Mononuclear cell (primary cell): ENCODE measurements around the gene PCDHGA12. TPM values are rescaled to one million over a fixed set of nuclear protein-coding genes. Genes with fewer than 3 reads are reported as not detected.
"Not testable (repeated sequence)": the region's sequence is repeated elsewhere in the genome, so short reads cannot be mapped to it uniquely, and the experiment has no call there.

Experiments
- H3K27me3 ChIP-seq: 2 replicates; pipeline ENCODE4 v1.6.0; 2011; ENCODE audit warnings: low read length, control low read depth; ENCODE audit not compliant: insufficient read depth
- H3K4me1 ChIP-seq: 2 replicates; pipeline ENCODE4 v1.5.1; 2011; ENCODE audit warnings: mild to moderate bottlenecking, low read length, control low read depth; ENCODE audit not compliant: insufficient read depth
- H3K4me3 ChIP-seq: 2 replicates; pipeline ENCODE4 v1.5.1; 2011; ENCODE audit warnings: mild to moderate bottlenecking, low read length, moderate library complexity
- H3K9me3 ChIP-seq: 2 replicates; pipeline ENCODE4 v1.5.1; 2011; ENCODE audit warnings: low read depth, mild to moderate bottlenecking, control low read depth, low read length
- total RNA-seq: library from RNA; depleted of rRNA; stranded (reverse); fragments of >200 nt; gene quantifications from one replicate; pipeline ENCODE4 v1.2.3, GENCODE V29; 2012

PCDHGA12 gene
- total RNA-seq, 1 donor: 0.10 TPM

DNA sequence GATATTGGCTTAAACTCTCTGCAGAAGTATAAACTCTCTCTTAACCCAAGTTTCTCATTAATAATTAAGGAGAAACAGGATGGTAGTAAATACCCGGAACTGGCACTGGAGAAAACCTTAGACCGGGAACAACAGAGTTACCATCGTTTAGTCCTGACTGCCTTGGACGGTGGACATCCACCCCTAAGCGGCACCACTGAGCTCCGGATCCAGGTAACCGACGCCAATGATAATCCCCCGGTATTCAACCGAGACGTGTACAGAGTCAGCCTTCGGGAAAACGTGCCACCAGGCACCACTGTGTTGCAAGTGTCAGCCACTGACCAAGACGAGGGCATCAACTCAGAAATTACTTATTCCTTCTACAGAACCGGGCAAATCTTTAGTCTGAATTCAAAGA is 31.7 kb upstream of the PCDHGA12 start:
- Histone ChIP-seq H3K9me3 (peaks cover 8% of the 10 kb centered on the region), H3K4me1 (no peaks in the 10 kb centered on the region), H3K27me3 (peaks cover 90% of the 10 kb centered on the region), H3K4me3 (no peak overlapping the region)

GRCh38 chr5:141399555-141400258 is 30.6 kb upstream of the PCDHGA12 start:
- peaks cover 92% of the 10 kb centered on the region for H3K27me3 ChIP-seq

GRCh38 chr5:141402553-141403243 is 27.6 kb upstream of the PCDHGA12 start, which contains the start of gene PCDHGA9:
TSS of gene PCDHGA9 (plus strand) at chr5:141402778. CDS start at chr5:141402953, 175 bp downstream.
- Histone ChIP-seq H3K4me1 (no peaks in the 10 kb centered on the region), H3K27me3 (peaks cover 93% of the 10 kb centered on the region), H3K9me3 (no peaks in the 10 kb centered on the region), H3K4me3 (no peak within 1 kb of the TSS)

More at GRCh38 chr5:141399555-141400258, 30.6 kb upstream of the PCDHGA12 start:
- no peak overlapping the region for H3K4me3 ChIP-seq
- H3K9me3 ChIP-seq: peaks cover 4% of the 10 kb centered on the region
- no peaks in the 10 kb centered on the region for H3K4me1 ChIP-seq

GRCh38 chr5:141403387-141403786 is 26.9 kb upstream of the PCDHGA12 start:
- Histone ChIP-seq H3K4me1 (no peaks in the 10 kb centered on the region), H3K4me3 (no peak overlapping the region), H3K9me3 (no peaks in the 10 kb centered on the region), H3K27me3 (peaks cover 97% of the 10 kb centered on the region)

GRCh38 chr5:141407790-141408505 is 22.4 kb upstream of the PCDHGA12 start, which contains the start of gene PCDHGB6:
TSS of gene PCDHGB6 (plus strand) at chr5:141408021. CDS start at chr5:141408203, 182 bp downstream.
- not testable (repeated sequence) for H3K4me3 ChIP-seq

DNA sequence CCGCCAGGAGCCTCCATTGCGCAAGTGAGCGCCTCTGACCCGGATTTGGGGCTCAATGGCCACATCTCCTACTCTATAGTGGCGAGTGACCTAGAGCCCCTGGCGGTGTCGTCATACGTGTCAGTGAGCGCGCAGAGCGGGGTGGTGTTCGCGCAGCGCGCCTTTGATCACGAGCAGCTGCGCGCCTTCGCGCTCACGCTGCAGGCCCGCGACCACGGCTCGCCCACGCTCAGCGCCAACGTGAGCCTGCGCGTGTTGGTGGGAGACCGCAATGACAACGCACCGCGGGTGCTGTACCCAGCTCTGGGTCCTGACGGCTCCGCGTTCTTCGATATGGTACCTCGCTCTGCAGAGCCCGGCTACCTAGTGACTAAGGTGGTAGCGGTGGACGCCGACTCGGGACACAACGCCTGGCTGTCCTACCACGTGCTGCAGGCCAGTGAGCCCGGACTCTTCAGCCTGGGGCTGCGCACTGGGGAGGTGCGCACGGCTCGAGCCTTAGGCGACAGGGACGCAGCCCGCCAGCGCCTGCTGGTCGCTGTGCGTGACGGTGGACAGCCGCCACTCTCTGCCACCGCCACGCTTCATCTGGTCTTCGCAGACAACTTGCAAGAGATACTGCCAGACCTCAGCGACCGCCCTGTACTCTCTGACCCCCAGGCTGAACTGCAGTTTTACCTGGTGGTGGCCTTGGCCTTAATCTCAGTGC is 20.6 kb upstream of the PCDHGA12 start:
- H3K27me3 ChIP-seq: peaks cover 96% of the 10 kb centered on the region
- H3K9me3 ChIP-seq: peaks cover 5% of the 10 kb centered on the region
- no peak overlapping the region for H3K4me3 ChIP-seq
- peaks cover 11% of the 10 kb centered on the region for H3K4me1 ChIP-seq

More at GRCh38 chr5:141407790-141408505, 22.4 kb upstream of the PCDHGA12 start, which contains the start of gene PCDHGB6:
- peaks cover 96% of the 10 kb centered on the region for H3K27me3 ChIP-seq
- not testable (repeated sequence) for H3K9me3 ChIP-seq, H3K4me1 ChIP-seq

DNA sequence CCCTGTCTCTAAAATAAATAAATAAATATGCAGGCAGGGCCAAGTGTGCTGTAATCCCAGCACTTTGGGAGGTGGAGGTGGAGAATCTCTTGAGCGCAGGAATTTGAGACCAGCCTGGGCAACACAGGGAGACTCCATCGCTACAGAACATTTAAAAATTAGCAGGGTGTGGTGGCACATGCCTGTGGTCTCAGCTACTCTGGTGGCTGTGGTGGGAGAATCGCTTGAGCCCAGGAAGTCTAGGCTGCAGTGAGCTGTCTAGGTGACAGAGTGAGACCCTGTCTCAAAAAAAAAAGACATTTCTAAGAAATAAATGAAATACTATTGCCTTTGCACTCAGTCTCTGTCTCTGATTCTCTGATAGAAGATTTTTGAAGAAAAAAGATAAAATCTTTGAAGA is 18.7 kb upstream of the PCDHGA12 start:
- Histone ChIP-seq H3K9me3 (peaks cover 5% of the 10 kb centered on the region), H3K27me3 (peaks cover 95% of the 10 kb centered on the region), H3K4me1 (peaks cover 11% of the 10 kb centered on the region), H3K4me3 (no peak overlapping the region)

DNA sequence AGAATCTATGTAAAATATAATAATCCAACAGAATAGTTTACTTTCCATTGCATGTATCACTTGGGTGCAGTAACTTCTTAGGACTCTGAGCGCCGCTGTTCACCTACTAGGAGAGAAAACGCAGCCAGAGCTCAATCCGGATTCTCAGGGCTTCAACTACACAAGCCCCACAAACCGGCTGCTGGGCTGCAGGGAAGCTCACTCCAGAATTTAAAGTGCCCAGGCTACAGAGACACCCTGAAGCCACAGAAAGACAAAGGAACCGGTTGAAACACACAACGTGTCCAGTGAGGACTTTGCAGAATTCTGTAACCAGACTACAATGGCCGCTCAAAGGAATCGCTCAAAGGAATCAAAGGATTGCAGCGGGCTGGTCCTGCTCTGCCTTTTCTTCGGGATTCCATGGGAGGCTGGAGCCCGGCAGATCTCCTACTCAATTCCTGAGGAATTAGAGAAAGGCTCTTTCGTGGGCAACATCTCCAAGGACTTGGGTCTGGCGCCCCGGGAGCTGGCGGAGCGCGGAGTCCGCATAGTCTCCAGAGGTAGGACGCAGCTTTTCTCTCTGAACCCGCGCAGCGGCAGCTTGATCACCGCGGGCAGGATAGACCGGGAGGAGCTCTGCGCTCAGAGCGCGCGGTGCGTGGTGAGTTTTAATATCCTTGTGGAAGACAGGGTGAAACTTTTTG is 17.3 kb upstream of the PCDHGA12 start, which contains the start of gene PCDHGA10:
Gene PCDHGA10, plus strand, starts transcription at position 134 of the 686 bp plus-strand sequence. Its CDS starts 189 bp downstream, at position 323.
- peaks cover 5% of the 10 kb centered on the region for H3K9me3 ChIP-seq
- peak within 1 kb of the TSS; percentile 32 for H3K4me3 ChIP-seq
- peaks cover 16% of the 10 kb centered on the region for H3K4me1 ChIP-seq
- H3K27me3 ChIP-seq: peaks cover 95% of the 10 kb centered on the region

- H3K9me3 ChIP-seq: peaks cover 5% of the 10 kb centered on the region
- peaks cover 17% of the 10 kb centered on the region for H3K4me1 ChIP-seq
- H3K4me3 ChIP-seq: peak overlapping the region; percentile 32
- peaks cover 95% of the 10 kb centered on the region for H3K27me3 ChIP-seq
Observed at GRCh38 chr5:141413540-141414069, 16.7 kb upstream of the PCDHGA12 start.

DNA sequence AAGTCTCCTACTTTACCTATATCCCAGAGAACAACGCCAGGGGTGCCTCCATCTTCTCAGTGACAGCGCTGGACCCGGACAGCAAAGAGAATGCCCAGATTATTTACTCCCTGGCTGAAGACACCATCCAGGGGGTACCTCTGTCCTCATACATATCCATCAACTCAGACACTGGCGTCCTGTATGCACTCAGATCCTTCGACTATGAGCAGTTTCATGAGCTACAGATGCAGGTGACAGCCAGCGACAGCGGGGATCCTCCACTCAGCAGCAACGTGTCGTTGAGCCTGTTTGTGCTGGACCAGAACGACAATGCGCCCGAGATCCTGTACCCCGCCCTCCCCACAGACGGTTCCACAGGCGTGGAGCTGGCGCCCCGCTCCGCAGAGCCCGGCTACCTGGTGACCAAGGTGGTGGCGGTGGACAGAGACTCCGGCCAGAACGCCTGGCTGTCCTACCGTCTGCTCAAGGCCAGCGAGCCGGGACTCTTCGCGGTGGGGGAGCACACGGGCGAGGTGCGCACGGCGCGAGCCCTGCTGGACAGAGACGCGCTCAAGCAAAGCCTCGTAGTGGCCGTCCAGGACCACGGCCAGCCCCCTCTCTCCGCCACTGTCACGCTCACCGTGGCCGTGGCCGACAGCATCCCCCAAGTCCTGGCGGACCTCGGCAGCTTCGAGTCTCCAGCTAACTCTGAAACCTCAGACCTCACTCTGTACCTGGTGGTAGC is 15.6 kb upstream of the PCDHGA12 start:
- not testable (repeated sequence) for H3K9me3 ChIP-seq, H3K4me3 ChIP-seq
- Histone ChIP-seq H3K4me1 (peaks cover 17% of the 10 kb centered on the region), H3K27me3 (peaks cover 95% of the 10 kb centered on the region)

DNA sequence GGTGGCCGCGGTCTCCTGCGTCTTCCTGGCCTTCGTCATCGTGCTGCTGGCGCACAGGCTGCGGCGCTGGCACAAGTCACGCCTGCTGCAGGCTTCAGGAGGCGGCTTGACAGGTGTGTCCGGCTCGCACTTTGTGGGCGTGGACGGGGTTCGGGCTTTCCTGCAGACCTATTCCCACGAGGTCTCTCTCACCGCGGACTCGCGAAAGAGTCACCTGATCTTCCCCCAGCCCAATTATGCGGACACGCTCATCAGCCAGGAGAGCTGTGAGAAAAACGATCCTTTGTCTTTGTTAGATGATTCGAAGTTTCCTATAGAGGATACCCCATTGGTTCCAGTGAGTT is 15.1 kb upstream of the PCDHGA12 start:
- peaks cover 95% of the 10 kb centered on the region for H3K27me3 ChIP-seq
- not testable (repeated sequence) for H3K9me3 ChIP-seq, H3K4me3 ChIP-seq
- H3K4me1 ChIP-seq: peaks cover 17% of the 10 kb centered on the region

- H3K4me3 ChIP-seq, H3K9me3 ChIP-seq: not testable (repeated sequence)
- Histone ChIP-seq H3K4me1 (peaks cover 23% of the 10 kb centered on the region), H3K27me3 (peaks cover 98% of the 10 kb centered on the region)
Observed at GRCh38 chr5:141417494-141418172, 12.7 kb upstream of the PCDHGA12 start, which contains the start of gene PCDHGB7. TSS of gene PCDHGB7 (plus strand) at chr5:141417677. CDS start at chr5:141417860, 183 bp downstream.
